ENCODE data around the gene CRYGB.

GRCh38 chr2:208189069-208189809 is 43.3 kb upstream of the CRYGB start:
- TF ChIP-seq RCOR1 (IDR thresholded peaks at IDR 0.05; ENCODE audit: insufficient replicate concordance, low read length): no peak
- no peak for TF ChIP-seq CTCF (conservative IDR thresholded peaks at IDR 0.05; ENCODE audit: low read depth, low read length)
- no peak for TF ChIP-seq POLR2A (IDR thresholded peaks at IDR 0.05; ENCODE audit: low read depth, low read length)
- no peak for TF ChIP-seq CEBPB (IDR thresholded peaks at IDR 0.05; ENCODE audit: low read depth, low read length)
- no peak for TF ChIP-seq MAZ (IDR thresholded peaks at IDR 0.05; ENCODE audit: borderline replicate concordance, low read depth, low read length)
- TF ChIP-seq NFE2L2 (IDR thresholded peaks at IDR 0.05; ENCODE audit: low read depth, low read length): no peak
- TF ChIP-seq RAD21 (IDR thresholded peaks at IDR 0.05; ENCODE audit: low read length): no peak
- no peak for TF ChIP-seq CHD1 (IDR thresholded peaks at IDR 0.05; ENCODE audit: low read depth, low read length)
- no peak for TF ChIP-seq RFX5 (IDR thresholded peaks at IDR 0.05; ENCODE audit: low read depth, low read length)
- TF ChIP-seq SMC3 (IDR thresholded peaks at IDR 0.05; ENCODE audit: low read depth, low read length): no peak

Measured in IMR-90 (cell line).